ENCODE data around the gene FOXK1.
A peak's percentile ranks its signal among the peaks of the same experiment; 100 is the strongest.
"Not testable (repeated sequence)": the region's sequence is repeated elsewhere in the genome, so short reads cannot be mapped to it uniquely, and the experiment has no call there.

The FOXK1 gene

GRCh38 chr7:4797858-4798705 lies 116.0 kb downstream of the FOXK1 start:
- TF ChIP-seq CTCF (IDR thresholded peaks at IDR 0.05; ENCODE audit: low read depth, low read length, missing control alignments) = peak; percentile 70
- DNase-seq (ENCODE audit: extremely low read depth, low read depth) = no peak
- H3K4me3 ChIP-seq (replicated peaks; ENCODE audit: low read depth, low read length) = no peak overlapping the region

- TF ChIP-seq CTCF (IDR thresholded peaks at IDR 0.05; ENCODE audit: low read depth, low read length, missing control alignments) = no peak
- H3K4me3 ChIP-seq (replicated peaks; ENCODE audit: low read depth, low read length) = no peak overlapping the region
- no peak for DNase-seq (ENCODE audit: extremely low read depth, low read depth)
These were observed 116.7 kb downstream of the FOXK1 start for GRCh38 chr7:4798706-4799235.

GRCh38 chr7:4799508-4800268 lies 117.6 kb downstream of the FOXK1 start:
- H3K4me3 ChIP-seq (replicated peaks; ENCODE audit: low read depth, low read length) = no peak overlapping the region
- TF ChIP-seq CTCF (IDR thresholded peaks at IDR 0.05; ENCODE audit: low read depth, low read length, missing control alignments) = no peak
- DNase-seq (ENCODE audit: extremely low read depth, low read depth) = no peak

- no peak for TF ChIP-seq CTCF (IDR thresholded peaks at IDR 0.05; ENCODE audit: low read depth, low read length, missing control alignments)
- H3K4me3 ChIP-seq (replicated peaks; ENCODE audit: low read depth, low read length) = no peak overlapping the region
- no peak for DNase-seq (ENCODE audit: extremely low read depth, low read depth)
These were observed 118.4 kb downstream of the FOXK1 start for GRCh38 chr7:4800487-4800886.

- no peak for TF ChIP-seq CTCF (IDR thresholded peaks at IDR 0.05; ENCODE audit: low read depth, low read length, missing control alignments)
- H3K4me3 ChIP-seq (replicated peaks; ENCODE audit: low read depth, low read length) = no peak overlapping the region
- no peak for DNase-seq (ENCODE audit: extremely low read depth, low read depth)
These were observed 119.1 kb downstream of the FOXK1 start for GRCh38 chr7:4800926-4801838.

GRCh38 chr7:4801839-4802231 lies 119.7 kb downstream of the FOXK1 start:
- H3K4me3 ChIP-seq (replicated peaks; ENCODE audit: low read depth, low read length) = no peak overlapping the region
- no peak for DNase-seq (ENCODE audit: extremely low read depth, low read depth)
- no peak for TF ChIP-seq CTCF (IDR thresholded peaks at IDR 0.05; ENCODE audit: low read depth, low read length, missing control alignments)

- DNase-seq (ENCODE audit: extremely low read depth, low read depth); H3K4me3 ChIP-seq (replicated peaks; ENCODE audit: low read depth, low read length): not testable (repeated sequence)
These were observed 120.5 kb downstream of the FOXK1 start for GRCh38 chr7:4802577-4802976.
